IPS-20b (cell line): ENCODE results near the gene ELK4.
A peak's percentile ranks its signal among the peaks of the same experiment; 100 is the strongest.

Experiments used
- H3K27ac ChIP-seq: one replicate; pipeline ENCODE4 v1.5.1; 2013; ENCODE audit warnings: low read length
- H3K27me3 ChIP-seq: 2 replicates; pipeline ENCODE4 v1.6.1; 2013; ENCODE audit warnings: mild to moderate bottlenecking, low read length, inconsistent platforms; ENCODE audit not compliant: insufficient read depth
- H3K36me3 ChIP-seq: 2 replicates; pipeline ENCODE4 v1.6.1; 2013; ENCODE audit warnings: low read depth, mild to moderate bottlenecking, inconsistent platforms, low read length, moderate library complexity; ENCODE audit not compliant: insufficient read depth
- H3K4me1 ChIP-seq: 2 replicates; pipeline ENCODE4 v1.6.1; 2013; ENCODE audit warnings: mild to moderate bottlenecking, control low read depth, inconsistent platforms, low read length, moderate library complexity; ENCODE audit not compliant: insufficient read depth
- H3K4me3 ChIP-seq: 2 replicates; pipeline ENCODE4 v1.5.1; 2013; ENCODE audit warnings: mild to moderate bottlenecking, low read length, inconsistent platforms
- H3K9ac ChIP-seq: 2 replicates; pipeline ENCODE4 v1.6.1; 2013; ENCODE audit warnings: low read depth, mild to moderate bottlenecking, inconsistent platforms, low read length, moderate library complexity
- H3K9me3 ChIP-seq: 2 replicates; pipeline ENCODE4 v1.6.1; 2013; ENCODE audit warnings: mild to moderate bottlenecking, low read depth, low read length, inconsistent platforms; ENCODE audit not compliant: insufficient read depth

Gene ELK4

DNA sequence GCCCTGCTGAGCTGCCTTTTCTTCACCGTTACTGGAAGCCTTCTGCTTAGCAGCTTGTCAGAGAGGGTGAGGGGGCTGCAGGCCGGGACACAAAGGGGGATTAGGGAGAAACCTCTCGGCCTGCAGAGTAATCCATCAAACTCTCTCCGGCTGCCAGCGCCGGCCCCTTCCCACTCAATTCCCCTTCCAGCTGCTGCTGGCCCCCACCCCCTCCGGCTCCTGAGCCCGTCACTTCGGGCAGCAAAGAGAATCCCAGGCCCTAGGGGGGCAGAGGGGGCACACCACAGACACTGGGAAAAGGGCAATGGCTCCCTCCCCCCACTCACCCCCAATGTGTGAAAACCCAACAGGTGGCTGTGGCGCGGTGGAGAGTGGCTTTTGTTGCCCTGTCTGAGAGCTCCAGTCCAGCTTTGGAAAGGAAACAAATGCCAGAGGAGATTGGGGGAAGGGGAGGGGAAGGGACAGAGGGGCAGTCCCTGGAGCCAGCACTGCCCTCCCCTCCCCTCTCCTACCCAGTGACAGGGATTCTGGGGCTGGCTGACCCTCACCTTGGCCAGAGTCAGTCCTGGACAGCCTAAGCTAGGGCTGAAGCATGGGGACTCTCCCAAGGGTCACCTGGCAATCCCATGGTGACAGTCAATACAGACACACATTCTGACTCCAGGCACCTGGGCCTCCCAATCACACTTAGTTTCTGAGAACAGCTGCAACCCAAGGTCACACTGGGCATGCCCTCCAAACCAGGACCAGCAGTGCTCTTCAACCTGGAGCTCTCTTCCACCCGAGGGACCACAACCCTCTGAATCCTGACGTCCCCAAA, 39.0 kb upstream of the ELK4 start:
- H3K9me3 ChIP-seq = no peaks in the 10 kb centered on the region
- peak overlapping the region; percentile 56; the same call in 1 of the 2 replicates for H3K4me3 ChIP-seq
- peak overlapping the region; percentile 60; the same call in 1 of the 2 replicates for H3K9ac ChIP-seq
- peaks cover 43% of the 10 kb centered on the region for H3K4me1 ChIP-seq
- no peaks in the 10 kb centered on the region for H3K27me3 ChIP-seq
- H3K36me3 ChIP-seq = no peaks in the 10 kb centered on the region
- H3K27ac ChIP-seq = peak overlapping the region; percentile 24

DNA sequence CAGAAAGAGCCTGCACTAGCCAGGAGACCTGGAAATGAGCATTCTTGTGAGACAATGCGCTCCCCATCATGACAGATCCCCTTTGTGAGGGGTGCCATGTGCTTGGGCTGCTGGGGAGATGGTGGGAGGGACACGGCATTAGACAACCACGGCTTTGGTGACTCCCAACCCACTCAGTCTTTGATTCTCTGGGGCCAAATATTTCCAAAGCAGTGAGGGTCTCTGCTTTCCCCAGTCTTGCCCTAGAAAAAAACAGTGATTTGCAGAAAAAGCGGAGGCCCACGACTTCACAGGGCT, 38.3 kb upstream of the ELK4 start:
- no peaks in the 10 kb centered on the region for H3K9me3 ChIP-seq

GRCh38 chr1:205669341-205670149, 37.7 kb upstream of the ELK4 start:
- Histone ChIP-seq H3K4me3 (peak overlapping the region; percentile 56; the same call in 1 of the 2 replicates), H3K27ac (peak overlapping the region; percentile 24), H3K27me3 (no peaks in the 10 kb centered on the region), H3K4me1 (peaks cover 52% of the 10 kb centered on the region), H3K36me3 (no peaks in the 10 kb centered on the region), H3K9ac (peak overlapping the region; percentile 60; the same call in 1 of the 2 replicates), H3K9me3 (no peaks in the 10 kb centered on the region)

More for the DNA sequence above, 38.3 kb upstream of the ELK4 start:
- no peaks in the 10 kb centered on the region for H3K27me3 ChIP-seq
- no peaks in the 10 kb centered on the region for H3K36me3 ChIP-seq
- peaks cover 49% of the 10 kb centered on the region for H3K4me1 ChIP-seq
- peak overlapping the region; percentile 60; the same call in 1 of the 2 replicates for H3K9ac ChIP-seq
- H3K27ac ChIP-seq = peak overlapping the region; percentile 24
- H3K4me3 ChIP-seq = peak overlapping the region; percentile 56; the same call in 1 of the 2 replicates

- H3K36me3 ChIP-seq = peaks cover 6% of the 10 kb centered on the region; the same call in 1 of the 2 replicates
- no peaks in the 10 kb centered on the region for H3K9me3 ChIP-seq
- peak overlapping the region; percentile 26; the same call in 1 of the 2 replicates for H3K9ac ChIP-seq
- peaks cover 52% of the 10 kb centered on the region for H3K4me1 ChIP-seq
- no peak overlapping the region; the same call in 1 of the 2 replicates for H3K4me3 ChIP-seq
- no peaks in the 10 kb centered on the region for H3K27me3 ChIP-seq
- no peak overlapping the region for H3K27ac ChIP-seq
Observed at GRCh38 chr1:205668951-205669340, 37.1 kb upstream of the ELK4 start.

- H3K4me3 ChIP-seq = no peak overlapping the region
- H3K27me3 ChIP-seq = no peaks in the 10 kb centered on the region
- H3K9ac ChIP-seq = no peak overlapping the region
- H3K9me3 ChIP-seq = no peaks in the 10 kb centered on the region
- H3K36me3 ChIP-seq = peaks cover 12% of the 10 kb centered on the region; the same call in 1 of the 2 replicates
- H3K4me1 ChIP-seq = peaks cover 52% of the 10 kb centered on the region
- no peak overlapping the region for H3K27ac ChIP-seq
Observed at GRCh38 chr1:205667909-205668643, 36.3 kb upstream of the ELK4 start.

- H3K9me3 ChIP-seq = no peaks in the 10 kb centered on the region
- H3K27ac ChIP-seq = no peak overlapping the region
- H3K27me3 ChIP-seq = no peaks in the 10 kb centered on the region
- no peak overlapping the region for H3K9ac ChIP-seq
- no peak overlapping the region for H3K4me3 ChIP-seq
- peaks cover 21% of the 10 kb centered on the region for H3K36me3 ChIP-seq
- H3K4me1 ChIP-seq = peaks cover 44% of the 10 kb centered on the region
Observed at GRCh38 chr1:205666372-205667166, 34.8 kb upstream of the ELK4 start.

DNA sequence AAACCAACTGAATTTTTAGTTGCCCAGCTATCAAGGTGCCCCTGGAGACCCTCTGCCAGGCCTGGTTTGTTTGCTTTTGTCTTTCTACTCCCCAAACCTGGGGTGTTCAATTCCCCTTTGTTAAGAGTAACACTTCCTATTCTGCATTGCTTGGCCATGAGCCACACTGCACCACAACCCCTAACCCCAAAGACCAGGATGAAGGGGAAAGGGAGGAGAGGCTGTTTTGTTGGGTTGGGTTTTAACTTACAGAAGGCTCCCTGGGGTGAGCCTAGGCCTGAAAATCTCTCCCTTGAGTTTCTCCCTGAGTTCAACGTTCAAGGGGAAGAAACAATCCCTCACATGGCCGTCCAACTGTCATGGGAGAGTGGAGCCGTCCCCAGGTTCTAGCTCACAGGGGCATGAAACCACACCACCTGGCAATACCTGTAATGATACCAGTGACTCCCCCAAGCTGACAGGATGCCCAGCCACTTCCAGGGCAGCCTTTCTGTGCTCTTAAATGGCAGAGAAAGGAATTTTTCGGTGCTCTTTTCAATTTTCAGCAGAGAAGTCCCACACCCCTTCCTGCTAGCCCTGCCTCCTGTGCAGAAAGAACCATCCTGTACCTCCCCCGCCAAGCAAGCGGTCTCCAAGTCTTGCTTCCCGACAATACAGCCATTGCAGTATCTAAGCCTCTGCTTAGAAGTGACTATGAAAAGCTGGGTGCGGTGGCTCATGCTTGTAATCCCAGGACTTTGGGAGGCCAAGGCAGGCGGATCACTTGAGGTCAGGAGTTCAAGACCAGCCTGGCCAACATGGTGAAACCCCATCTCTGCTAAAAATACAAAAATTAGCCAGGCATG, 33.6 kb upstream of the ELK4 start:
- Histone ChIP-seq H3K9ac (0 out of 2 replicates have a peak overlapping the region, but pooled peaks have one; percentile 30), H3K4me3 (no peak overlapping the region), H3K4me1 (peaks cover 34% of the 10 kb centered on the region), H3K9me3 (no peaks in the 10 kb centered on the region), H3K27ac (peak overlapping the region; percentile 23), H3K27me3 (no peaks in the 10 kb centered on the region), H3K36me3 (peaks cover 21% of the 10 kb centered on the region)

- Histone ChIP-seq H3K4me3 (no peak overlapping the region), H3K27me3 (no peaks in the 10 kb centered on the region), H3K27ac (no peak overlapping the region), H3K4me1 (peaks cover 25% of the 10 kb centered on the region; the same call in 1 of the 2 replicates), H3K36me3 (peaks cover 22% of the 10 kb centered on the region), H3K9ac (no peak overlapping the region), H3K9me3 (no peaks in the 10 kb centered on the region)
Observed at GRCh38 chr1:205664399-205665017, 32.7 kb upstream of the ELK4 start.

DNA sequence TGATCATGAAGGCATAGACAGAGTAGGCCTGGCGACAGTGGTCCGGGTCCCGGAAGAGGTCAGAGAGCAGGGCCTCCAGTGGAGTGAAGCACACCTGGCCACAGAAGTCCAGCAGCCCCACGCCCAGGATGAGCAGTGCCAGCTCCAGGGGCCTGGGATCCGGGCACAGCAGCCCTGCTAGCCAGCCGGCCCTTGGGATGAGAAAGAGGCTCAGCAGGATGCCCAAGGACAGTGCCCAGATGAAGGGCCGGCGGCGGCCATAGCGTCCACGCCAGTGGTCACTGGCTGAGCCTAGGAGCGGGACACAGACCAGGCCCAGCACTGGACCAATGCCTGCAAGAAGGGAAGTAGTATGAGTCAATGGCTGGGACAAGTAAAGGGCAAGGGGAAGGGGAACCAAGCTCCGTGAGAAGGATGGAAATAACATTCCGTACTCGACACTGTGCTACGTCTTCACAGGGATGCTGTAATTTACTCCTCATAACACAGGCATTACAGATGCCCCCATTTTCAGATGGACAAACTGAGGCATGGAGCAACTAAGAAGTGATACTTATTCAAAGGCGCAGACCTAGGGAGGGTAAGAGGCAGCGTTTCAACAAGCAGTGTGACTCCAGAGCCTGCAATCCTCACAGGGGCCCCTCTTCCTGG, 31.6 kb upstream of the ELK4 start:
- Histone ChIP-seq H3K9me3 (no peaks in the 10 kb centered on the region), H3K27ac (no peak overlapping the region), H3K36me3 (peaks cover 27% of the 10 kb centered on the region), H3K27me3 (no peaks in the 10 kb centered on the region), H3K9ac (no peak overlapping the region), H3K4me3 (no peak overlapping the region), H3K4me1 (peaks cover 17% of the 10 kb centered on the region; the same call in 1 of the 2 replicates)
